ENCODE data around the gene RCL1.

RCL1 gene

GRCh38 chr9:4793459-4794395, 983 bp downstream of the RCL1 start:
- TF ChIP-seq SIN3A (IDR thresholded peaks at IDR 0.05; ENCODE audit: borderline replicate concordance, insufficient read depth, low read length) (no peak; the same call in 1 of the 2 replicates), POLR2AphosphoS5 (IDR thresholded peaks at IDR 0.05; ENCODE audit: low read depth, low read length) (no peak), FOXP2 (optimal IDR thresholded peaks at IDR 0.05; ENCODE audit: borderline replicate concordance, extremely low read depth, extremely low read length, insufficient read depth) (no peak), TAF1 (IDR thresholded peaks at IDR 0.05; ENCODE audit: borderline replicate concordance, insufficient read depth, low read length) (no peak)
- TF ChIP-seq, protein P1, sequence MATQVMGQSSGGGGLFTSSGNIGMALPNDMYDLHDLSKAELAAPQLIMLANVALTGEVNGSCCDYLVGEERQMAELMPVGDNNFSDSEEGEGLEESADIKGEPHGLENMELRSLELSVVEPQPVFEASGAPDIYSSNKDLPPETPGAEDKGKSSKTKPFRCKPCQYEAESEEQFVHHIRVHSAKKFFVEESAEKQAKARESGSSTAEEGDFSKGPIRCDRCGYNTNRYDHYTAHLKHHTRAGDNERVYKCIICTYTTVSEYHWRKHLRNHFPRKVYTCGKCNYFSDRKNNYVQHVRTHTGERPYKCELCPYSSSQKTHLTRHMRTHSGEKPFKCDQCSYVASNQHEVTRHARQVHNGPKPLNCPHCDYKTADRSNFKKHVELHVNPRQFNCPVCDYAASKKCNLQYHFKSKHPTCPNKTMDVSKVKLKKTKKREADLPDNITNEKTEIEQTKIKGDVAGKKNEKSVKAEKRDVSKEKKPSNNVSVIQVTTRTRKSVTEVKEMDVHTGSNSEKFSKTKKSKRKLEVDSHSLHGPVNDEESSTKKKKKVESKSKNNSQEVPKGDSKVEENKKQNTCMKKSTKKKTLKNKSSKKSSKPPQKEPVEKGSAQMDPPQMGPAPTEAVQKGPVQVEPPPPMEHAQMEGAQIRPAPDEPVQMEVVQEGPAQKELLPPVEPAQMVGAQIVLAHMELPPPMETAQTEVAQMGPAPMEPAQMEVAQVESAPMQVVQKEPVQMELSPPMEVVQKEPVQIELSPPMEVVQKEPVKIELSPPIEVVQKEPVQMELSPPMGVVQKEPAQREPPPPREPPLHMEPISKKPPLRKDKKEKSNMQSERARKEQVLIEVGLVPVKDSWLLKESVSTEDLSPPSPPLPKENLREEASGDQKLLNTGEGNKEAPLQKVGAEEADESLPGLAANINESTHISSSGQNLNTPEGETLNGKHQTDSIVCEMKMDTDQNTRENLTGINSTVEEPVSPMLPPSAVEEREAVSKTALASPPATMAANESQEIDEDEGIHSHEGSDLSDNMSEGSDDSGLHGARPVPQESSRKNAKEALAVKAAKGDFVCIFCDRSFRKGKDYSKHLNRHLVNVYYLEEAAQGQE (IDR thresholded peaks at IDR 0.05; ENCODE audit: insufficient read depth in 1 of 2, low read depth in 2 of 2, low read length in 2 of 2), result no peak

DNA sequence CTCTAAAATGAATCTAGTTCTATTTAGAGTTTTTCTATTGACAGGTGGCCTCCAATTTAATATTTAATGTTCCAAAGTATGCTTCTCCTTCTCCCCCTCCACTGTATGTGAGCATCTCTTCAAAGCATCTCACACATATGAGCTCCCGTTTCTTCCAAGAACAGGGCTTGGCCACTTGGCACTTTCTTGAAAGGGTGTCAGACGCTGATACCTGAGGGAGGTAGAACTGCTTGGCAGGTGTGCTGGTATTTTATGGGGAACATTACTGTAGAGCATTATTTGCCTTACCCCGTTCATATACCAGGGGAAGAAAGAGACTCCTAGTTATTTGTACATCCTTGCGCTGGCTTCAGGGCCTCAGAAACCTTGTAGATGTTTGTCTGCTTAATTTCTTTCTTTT, 1.9 kb downstream of the RCL1 start:
- no peak for TF ChIP-seq POLR2AphosphoS5 (IDR thresholded peaks at IDR 0.05; ENCODE audit: low read depth, low read length)
- no peak for TF ChIP-seq SIN3A (IDR thresholded peaks at IDR 0.05; ENCODE audit: borderline replicate concordance, insufficient read depth, low read length)
- no peak for TF ChIP-seq FOXP2 (optimal IDR thresholded peaks at IDR 0.05; ENCODE audit: borderline replicate concordance, extremely low read depth, extremely low read length, insufficient read depth)
- TF ChIP-seq, protein P1 (IDR thresholded peaks at IDR 0.05; ENCODE audit: insufficient read depth in 1 of 2, low read depth in 2 of 2, low read length in 2 of 2), result no peak
- no peak for TF ChIP-seq TAF1 (IDR thresholded peaks at IDR 0.05; ENCODE audit: borderline replicate concordance, insufficient read depth, low read length)

DNA sequence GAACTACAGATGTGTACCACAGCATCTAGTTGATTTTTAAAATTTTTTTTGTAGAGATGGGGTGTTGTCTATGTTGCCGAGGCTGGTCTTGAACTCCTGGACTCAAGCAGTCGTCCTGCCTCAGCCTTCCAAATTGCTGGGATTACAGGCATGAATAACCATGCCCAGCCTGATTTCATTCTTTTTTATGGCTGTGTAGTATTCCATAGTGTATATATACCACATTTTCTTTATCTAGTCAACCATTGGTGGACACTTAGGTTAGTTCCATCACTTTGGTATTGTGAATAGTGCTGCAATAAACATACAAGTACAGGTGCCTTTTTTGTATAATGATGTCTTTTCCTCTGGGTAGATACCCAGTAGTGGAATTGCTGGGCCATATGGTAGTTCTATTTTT, 3.8 kb downstream of the RCL1 start:
- TF ChIP-seq TAF1 (IDR thresholded peaks at IDR 0.05; ENCODE audit: borderline replicate concordance, insufficient read depth, low read length) (no peak), FOXP2 (optimal IDR thresholded peaks at IDR 0.05; ENCODE audit: borderline replicate concordance, extremely low read depth, extremely low read length, insufficient read depth) (no peak), POLR2AphosphoS5 (IDR thresholded peaks at IDR 0.05; ENCODE audit: low read depth, low read length) (no peak), SIN3A (IDR thresholded peaks at IDR 0.05; ENCODE audit: borderline replicate concordance, insufficient read depth, low read length) (no peak)

- TF ChIP-seq, protein P1 (IDR thresholded peaks at IDR 0.05; ENCODE audit: insufficient read depth in 1 of 2, low read depth in 2 of 2, low read length in 2 of 2), result no peak
- TF ChIP-seq FOXP2 (optimal IDR thresholded peaks at IDR 0.05; ENCODE audit: borderline replicate concordance, extremely low read depth, extremely low read length, insufficient read depth) (no peak), SIN3A (IDR thresholded peaks at IDR 0.05; ENCODE audit: borderline replicate concordance, insufficient read depth, low read length) (no peak), POLR2AphosphoS5 (IDR thresholded peaks at IDR 0.05; ENCODE audit: low read depth, low read length) (no peak), TAF1 (IDR thresholded peaks at IDR 0.05; ENCODE audit: borderline replicate concordance, insufficient read depth, low read length) (no peak)
These were observed 4.5 kb downstream of the RCL1 start for GRCh38 chr9:4796988-4797853.

- TF ChIP-seq, protein P1 (IDR thresholded peaks at IDR 0.05; ENCODE audit: insufficient read depth in 1 of 2, low read depth in 2 of 2, low read length in 2 of 2), result no peak
- TF ChIP-seq FOXP2 (optimal IDR thresholded peaks at IDR 0.05; ENCODE audit: borderline replicate concordance, extremely low read depth, extremely low read length, insufficient read depth) (no peak), POLR2AphosphoS5 (IDR thresholded peaks at IDR 0.05; ENCODE audit: low read depth, low read length) (no peak), SIN3A (IDR thresholded peaks at IDR 0.05; ENCODE audit: borderline replicate concordance, insufficient read depth, low read length) (no peak), TAF1 (IDR thresholded peaks at IDR 0.05; ENCODE audit: borderline replicate concordance, insufficient read depth, low read length) (no peak)
These were observed 5.1 kb downstream of the RCL1 start for GRCh38 chr9:4797854-4798150.

Measured in PFSK-1 (cell line).